ENCODE measurements around the gene ENO1. TPM values are rescaled to one million over a fixed set of nuclear protein-coding genes. Genes with fewer than 3 reads are reported as not detected.

ENO1 gene
- total and polyA plus RNA-seq, 10 of the 15 experiments (the other 5 are each of a cell fraction or from before 2014, with no cell fraction given): 1,850 to 4,219 (median 2,331) TPM

GRCh38 chr1:8879464-8879921 lies 1.0 kb upstream of the ENO1 start:
- FAIRE-seq: no peak
- TSS peak; percentile 91 for BruUV-seq (replicated peaks)
- TF ChIP-seq ZNF384 (IDR thresholded peaks at IDR 0.05; ENCODE audit: borderline replicate concordance, low read depth, low read length): no peak
- no peak for TF ChIP-seq JUND (IDR thresholded peaks at IDR 0.05; ENCODE audit: low read depth, low read length)
- TF ChIP-seq ZBTB40 (IDR thresholded peaks at IDR 0.05; ENCODE audit: borderline replicate concordance): peak; percentile 61; the same call in 1 of the 2 replicates
- no peak for TF ChIP-seq CREB1 (IDR thresholded peaks at IDR 0.05; ENCODE audit: low read depth)
- TF ChIP-seq NFXL1 (IDR thresholded peaks at IDR 0.05; ENCODE audit: borderline replicate concordance): no peak
- no peak for TF ChIP-seq RBBP5 (conservative IDR thresholded peaks at IDR 0.05)
- TF ChIP-seq MTA3 (IDR thresholded peaks at IDR 0.05; ENCODE audit: borderline replicate concordance, low read length): no peak
- TF ChIP-seq CBFB (IDR thresholded peaks at IDR 0.05; ENCODE audit: low read depth): 0 out of 2 replicates have a peak, but pooled peaks have one; percentile 25
- no peak for TF ChIP-seq TCF7 (IDR thresholded peaks at IDR 0.05; ENCODE audit: borderline replicate concordance)
- TF ChIP-seq ZBTB33 (IDR thresholded peaks at IDR 0.05): no peak
- TF ChIP-seq YBX1 (IDR thresholded peaks at IDR 0.05): no peak
- no peak for TF ChIP-seq CBX3 (IDR thresholded peaks at IDR 0.05; ENCODE audit: borderline replicate concordance, low read depth)
- TF ChIP-seq NFYB (IDR thresholded peaks at IDR 0.05; ENCODE audit: insufficient read depth, low read depth, low read length): no peak
- TF ChIP-seq NKRF (conservative IDR thresholded peaks at IDR 0.05): 0 out of 2 replicates have a peak, but pooled peaks have one; percentile 19

More at GRCh38 chr1:8879464-8879921, 1.0 kb upstream of the ENO1 start:
- ChIA-PET RAD21 (ENCODE audit: unreplicated experiment) (interaction anchor here (0.8 to 1.6 kb wide), 2 partner anchors 29 to 30 kb away, joined by 3 to 6 read pairs; no protein-coding TSS in a partner anchor), SMC1A (ENCODE audit: uncharacterized antibody, unreplicated experiment) (interaction anchor here (0.8 to 1.5 kb wide), 4 partner anchors 14 to 151 kb away, joined by 3 read pairs; no protein-coding TSS in a partner anchor), POLR2A (interaction anchor here (0.7 to 1.7 kb wide), 8 partner anchors 8 to 201 kb away, joined by 3 to 5 read pairs (median 3); partner anchors contain the start of gene RERE), CTCF (interaction anchor here (0.5 to 3.1 kb wide), 9 partner anchors 10 to 296 kb away, joined by 3 to 10 read pairs (median 4); no protein-coding TSS in a partner anchor)
- peak overlapping the region; percentile 74 for H3K4me3 ChIP-seq
- peak overlapping the region; percentile 97 for H3K4me2 ChIP-seq (ENCODE audit: control insufficient read depth, insufficient read depth)
- H3K27ac ChIP-seq (ENCODE audit: control insufficient read depth, insufficient read depth): peak overlapping the region; percentile 99
- H3K27me3 ChIP-seq (replicated peaks in 1 of 2; ENCODE audit: control insufficient read depth in 2 of 2, insufficient read depth in 2 of 2, low read length in 1 of 2): no peaks in the 10 kb centered on the region
- peak overlapping the region; percentile 72 for H2AFZ ChIP-seq (ENCODE audit: control insufficient read depth, low read depth, low read length)
- H3K4me1 ChIP-seq (ENCODE audit: control insufficient read depth, insufficient read depth, low read length): peaks cover 15% of the 10 kb centered on the region
- no peak for ATAC-seq
- H4K20me1 ChIP-seq (ENCODE audit: control insufficient read depth, insufficient read depth): peaks cover 5% of the 10 kb centered on the region; the same call in 1 of the 2 replicates
- in situ Hi-C loops (cut with MboI) (no loop called here), intact Hi-C loops (cut with micrococcal nuclease; ENCODE audit: unreplicated experiment) (loop anchor here (5.0 kb wide), 1 partner anchor 198 kb away; no protein-coding TSS in a partner anchor)
- no peaks in the 10 kb centered on the region; the same call in 2 of the 3 replicates for H3K9me3 ChIP-seq (replicated peaks; ENCODE audit: control insufficient read depth, insufficient read depth, low read length)
- peaks cover 0 to 6% of the 10 kb centered on the region in 2 experiments; a peak in 3 of 4 replicates for H3K36me3 ChIP-seq (ENCODE audit: control insufficient read depth in 2 of 2, insufficient read depth in 2 of 2, low read length in 1 of 2)
- no peak for DNase-seq (ENCODE audit: low read depth, low spot score)
- 3% methylated on average over 11 of the region's 11 CpGs for WGBS (ENCODE audit: insufficient coverage, insufficient replicate concordance, low lambda C conversion rate, missing lambda C conversion rate)
- H3K9ac ChIP-seq (ENCODE audit: control insufficient read depth, insufficient read depth, low read length): peak overlapping the region; percentile 100
- H3K79me2 ChIP-seq (ENCODE audit: control insufficient read depth, insufficient read depth, low read length): peaks cover 54% of the 10 kb centered on the region

Data from GM12878 (cell line).